Activated T-cell treated with anti-CD3 and anti-CD28 coated beads, Interleukin-2, amount 50 U/mL, for 1 hour (primary cell): ENCODE data around the gene MAPK11.

ENCODE experiments used
- DNase-seq: peaks from one replicate; pipeline ENCODE4 v3.0.0-alpha.2; 2020

The MAPK11 gene

GRCh38 chr22:50307890-50308596 is 37.9 kb upstream of the MAPK11 start:
- DNase-seq = no peak

GRCh38 chr22:50306753-50307749 is 36.9 kb upstream of the MAPK11 start, which contains the start of gene PLXNB2:
TSS of gene PLXNB2 (minus strand) at chr22:50307646. CDS start at chr22:50290584, 17,062 bp downstream.
- peak; percentile 53 for DNase-seq

GRCh38 chr22:50305923-50306566 is 35.9 kb upstream of the MAPK11 start:
- DNase-seq = no peak

GRCh38 chr22:50305393-50305922 is 35.3 kb upstream of the MAPK11 start:
- DNase-seq = no peak

GRCh38 chr22:50304528-50305392 is 34.6 kb upstream of the MAPK11 start:
- no peak for DNase-seq

- no peak for DNase-seq
These were observed 33.8 kb upstream of the MAPK11 start for GRCh38 chr22:50303848-50304527.

GRCh38 chr22:50303515-50303847 is 33.3 kb upstream of the MAPK11 start:
- DNase-seq = no peak

- DNase-seq = no peak
These were observed 32.4 kb upstream of the MAPK11 start for GRCh38 chr22:50302564-50302963.

GRCh38 chr22:50302041-50302541 is 31.9 kb upstream of the MAPK11 start:
- no peak for DNase-seq

- no peak for DNase-seq
These were observed 31.4 kb upstream of the MAPK11 start for GRCh38 chr22:50301581-50301991.

- DNase-seq = no peak
These were observed 30.6 kb upstream of the MAPK11 start for GRCh38 chr22:50300620-50301257.

- no peak for DNase-seq
These were observed 29.8 kb upstream of the MAPK11 start for GRCh38 chr22:50299785-50300619.

GRCh38 chr22:50298937-50299784 is 29.0 kb upstream of the MAPK11 start:
- no peak for DNase-seq

GRCh38 chr22:50298266-50298637 is 28.1 kb upstream of the MAPK11 start:
- no peak for DNase-seq

GRCh38 chr22:50297510-50298265 is 27.5 kb upstream of the MAPK11 start:
- no peak for DNase-seq

- no peak for DNase-seq
These were observed 26.7 kb upstream of the MAPK11 start for GRCh38 chr22:50296658-50297490.

- no peak for DNase-seq
These were observed 24.1 kb upstream of the MAPK11 start for GRCh38 chr22:50294319-50294656.
